ENCODE data around the gene ADAM15. TPM values are rescaled to one million over a fixed set of nuclear protein-coding genes. Genes with fewer than 3 reads are reported as not detected.

ADAM15 gene, protein sequence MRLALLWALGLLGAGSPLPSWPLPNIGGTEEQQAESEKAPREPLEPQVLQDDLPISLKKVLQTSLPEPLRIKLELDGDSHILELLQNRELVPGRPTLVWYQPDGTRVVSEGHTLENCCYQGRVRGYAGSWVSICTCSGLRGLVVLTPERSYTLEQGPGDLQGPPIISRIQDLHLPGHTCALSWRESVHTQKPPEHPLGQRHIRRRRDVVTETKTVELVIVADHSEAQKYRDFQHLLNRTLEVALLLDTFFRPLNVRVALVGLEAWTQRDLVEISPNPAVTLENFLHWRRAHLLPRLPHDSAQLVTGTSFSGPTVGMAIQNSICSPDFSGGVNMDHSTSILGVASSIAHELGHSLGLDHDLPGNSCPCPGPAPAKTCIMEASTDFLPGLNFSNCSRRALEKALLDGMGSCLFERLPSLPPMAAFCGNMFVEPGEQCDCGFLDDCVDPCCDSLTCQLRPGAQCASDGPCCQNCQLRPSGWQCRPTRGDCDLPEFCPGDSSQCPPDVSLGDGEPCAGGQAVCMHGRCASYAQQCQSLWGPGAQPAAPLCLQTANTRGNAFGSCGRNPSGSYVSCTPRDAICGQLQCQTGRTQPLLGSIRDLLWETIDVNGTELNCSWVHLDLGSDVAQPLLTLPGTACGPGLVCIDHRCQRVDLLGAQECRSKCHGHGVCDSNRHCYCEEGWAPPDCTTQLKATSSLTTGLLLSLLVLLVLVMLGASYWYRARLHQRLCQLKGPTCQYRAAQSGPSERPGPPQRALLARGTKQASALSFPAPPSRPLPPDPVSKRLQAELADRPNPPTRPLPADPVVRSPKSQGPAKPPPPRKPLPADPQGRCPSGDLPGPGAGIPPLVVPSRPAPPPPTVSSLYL
- total RNA-seq = 10 to 100 TPM; 53.8 to 55.8 TPM

DNA sequence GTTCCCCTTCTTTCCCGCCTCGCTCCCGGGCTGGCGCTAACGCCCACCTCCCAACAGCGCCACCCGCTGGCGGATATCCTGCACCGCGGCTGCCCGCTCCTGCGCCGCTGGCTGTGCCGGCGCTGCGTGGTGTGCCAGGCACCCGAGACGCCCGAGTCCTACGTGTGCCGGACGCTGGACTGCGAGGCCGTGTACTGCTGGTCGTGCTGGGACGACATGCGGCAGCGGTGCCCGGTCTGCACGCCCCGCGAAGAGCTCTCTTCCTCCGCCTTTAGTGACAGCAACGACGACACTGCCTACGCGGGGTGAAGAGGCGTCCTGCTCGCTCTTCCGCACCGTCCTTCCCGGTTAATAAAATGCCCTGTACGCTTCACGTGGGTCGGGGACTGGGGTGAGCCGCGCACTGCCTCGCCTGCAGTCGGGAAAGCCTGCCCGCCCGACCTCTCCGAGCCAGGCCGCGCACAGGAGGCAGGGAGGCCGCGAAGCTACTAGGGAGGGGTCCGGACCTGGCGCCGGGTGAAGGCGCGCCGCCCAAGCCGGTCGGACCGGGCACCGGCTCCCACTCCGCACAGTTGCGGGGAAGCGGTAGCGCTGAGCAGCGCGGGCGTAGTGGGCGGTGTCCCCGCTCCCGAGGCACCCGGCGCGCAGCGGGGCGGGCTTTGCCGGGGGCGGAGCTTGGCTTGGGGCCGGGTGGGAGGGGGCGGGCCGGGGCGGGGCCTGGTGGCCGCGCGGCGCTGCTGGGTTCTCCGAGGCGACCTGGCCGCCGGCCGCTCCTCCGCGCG lies at the start of gene ADAM15:
Gene ADAM15, plus strand, starts transcription at position 757 of the 782 bp plus-strand sequence. CDS start 71 bp downstream, outside the sequence.
- Mint-ChIP-seq H3K27ac (no peak within 1 kb of the TSS), H3K4me1 (ENCODE audit: low read depth) (peaks cover 24% of the 10 kb centered on the region), H3K4me3 (peak within 1 kb of the TSS; percentile 84), H3K27me3 (ENCODE audit: low read depth) (no peaks in the 10 kb centered on the region), H3K36me3 (ENCODE audit: low read depth) (peaks cover 4% of the 10 kb centered on the region), H3K9me3 (no peaks in the 10 kb centered on the region)
- CTCF ChIA-PET = interaction anchor here (0.6 to 11.4 kb wide), 24 partner anchors 10 to 382 kb away, joined by 3 to 197 read pairs (median 4); partner anchors contain the start of genes EFNA4, FLAD1, KRTCAP2 and LENEP
- peak; percentile 85 for DNase-seq
- intact Hi-C loops (cut with micrococcal nuclease) = loop anchor here (1.0 to 2.0 kb wide), 6 partner anchors 11 to 95 kb away; partner anchors contain the start of gene CKS1B

DNA sequence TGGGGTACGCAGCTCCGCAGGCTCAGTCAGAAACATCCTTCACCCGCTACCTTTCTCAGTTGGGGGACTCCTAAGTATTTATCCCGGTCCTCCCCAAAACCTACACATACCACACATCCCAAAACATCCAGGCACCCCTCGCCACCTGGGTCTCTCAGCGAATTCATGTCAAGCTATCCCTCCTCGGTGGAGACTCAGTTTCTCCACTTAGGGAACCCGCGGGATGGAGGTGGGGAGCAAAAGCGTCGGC lies 49.8 kb upstream of the ADAM15 start:
- CTCF ChIA-PET = interaction anchor here (0.7 to 1.2 kb wide), 5 partner anchors 11 to 192 kb away, joined by 3 to 5 read pairs (median 3); no protein-coding TSS in a partner anchor
- Mint-ChIP-seq H3K4me1 (ENCODE audit: low read depth) (peaks cover 45% of the 10 kb centered on the region), H3K36me3 (ENCODE audit: low read depth) (peaks cover 13% of the 10 kb centered on the region), H3K27me3 (ENCODE audit: low read depth) (no peaks in the 10 kb centered on the region), H3K27ac (peak overlapping the region; percentile 94), H3K4me3 (peak overlapping the region; percentile 91), H3K9me3 (no peaks in the 10 kb centered on the region)
- DNase-seq = no peak
- intact Hi-C loops (cut with micrococcal nuclease) = loop anchor here (1.0 to 10.0 kb wide), 10 partner anchors 9 to 1037 kb away; partner anchors contain the start of genes AQP10, ATP8B2, CREB3L4 and EFNA4

DNA sequence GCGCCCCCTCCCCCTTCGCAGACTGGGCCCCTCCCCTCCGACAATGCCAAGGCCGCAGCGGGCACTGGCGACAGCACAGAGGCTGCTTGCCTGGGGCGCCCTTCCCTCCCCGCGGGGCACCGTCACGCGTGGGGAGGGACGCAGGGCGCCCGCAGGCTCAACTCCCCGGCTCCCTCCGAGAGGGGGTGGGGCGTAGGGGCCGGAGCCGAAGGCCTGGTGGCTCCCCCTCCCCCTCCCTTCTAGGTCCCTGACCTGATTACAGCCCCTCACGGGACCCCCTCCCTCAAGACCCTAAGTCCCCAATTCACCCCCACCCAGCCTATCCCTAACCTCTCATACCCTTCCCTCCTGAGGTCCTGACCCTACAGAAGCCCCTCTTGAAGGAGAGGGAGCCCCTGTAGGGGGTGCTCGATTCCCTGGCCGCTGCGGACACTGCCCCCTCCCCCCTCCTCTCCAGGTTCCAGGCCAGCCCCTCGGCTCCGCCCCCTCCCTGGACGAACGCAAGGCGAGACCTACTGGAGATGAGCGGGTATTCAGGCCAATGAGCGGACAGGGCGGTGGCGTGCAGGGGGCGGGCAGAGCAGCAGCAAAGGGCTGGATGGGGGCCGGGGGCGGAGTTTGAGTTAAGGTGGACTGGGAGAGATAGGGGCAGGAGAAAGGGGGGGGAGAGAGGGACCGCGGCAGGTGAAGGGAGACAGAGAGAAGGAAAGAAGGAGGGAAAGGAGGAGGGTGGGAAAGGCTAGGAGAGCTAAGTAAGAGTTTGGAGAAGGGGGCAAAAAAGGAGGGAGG lies 49.2 kb upstream of the ADAM15 start:
- Mint-ChIP-seq H3K36me3 (ENCODE audit: low read depth) (peaks cover 13% of the 10 kb centered on the region), H3K9me3 (no peaks in the 10 kb centered on the region), H3K4me3 (peak overlapping the region; percentile 91), H3K27ac (peak overlapping the region; percentile 94), H3K4me1 (ENCODE audit: low read depth) (peaks cover 50% of the 10 kb centered on the region), H3K27me3 (ENCODE audit: low read depth) (no peaks in the 10 kb centered on the region)
- CTCF ChIA-PET = interaction anchor here (0.7 to 1.8 kb wide), 5 partner anchors 14 to 192 kb away, joined by 3 to 8 read pairs (median 3); no protein-coding TSS in a partner anchor
- DNase-seq = peak; percentile 100
- intact Hi-C loops (cut with micrococcal nuclease) = loop anchor here (1.0 to 10.0 kb wide), 12 partner anchors 8 to 1037 kb away; partner anchors contain the start of genes AQP10, ATP8B2, CKS1B and CREB3L4

DNA sequence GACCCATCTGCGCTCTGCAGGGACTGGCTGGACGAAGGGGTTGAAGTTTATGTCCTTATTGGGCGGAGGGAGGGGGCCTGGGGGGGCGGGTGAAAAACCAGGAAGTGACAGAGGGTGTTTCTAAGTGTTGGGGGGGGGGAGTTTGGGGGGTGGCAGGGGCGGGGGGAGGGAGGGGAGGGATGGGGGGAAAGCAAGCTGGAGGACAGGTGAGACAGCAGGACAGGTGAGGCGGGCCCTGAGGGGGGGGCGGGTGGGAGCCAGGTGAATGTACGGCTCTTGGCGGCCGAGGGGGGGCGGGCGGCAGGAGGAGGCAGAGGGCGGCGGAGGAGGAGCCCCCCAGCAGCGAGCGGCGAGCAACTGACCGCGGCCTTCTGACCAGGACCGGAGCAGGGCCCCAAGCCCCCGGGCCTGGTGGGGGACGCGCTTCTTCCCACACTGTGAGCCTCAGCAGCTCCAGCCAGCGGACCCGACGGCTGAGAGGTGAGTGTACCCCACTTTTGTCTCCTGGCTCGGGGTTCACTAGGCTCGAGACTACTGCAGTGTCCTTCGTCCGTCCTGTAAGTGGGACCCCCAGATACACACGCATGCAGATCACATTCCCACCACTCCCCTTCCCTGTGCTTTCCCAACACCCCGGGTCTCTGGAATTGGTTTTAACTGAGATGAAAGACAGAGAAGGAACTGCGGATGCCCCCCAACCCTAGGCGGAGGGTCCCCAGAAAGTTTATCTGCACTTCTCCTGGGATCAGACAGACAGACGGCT lies 48.5 kb upstream of the ADAM15 start, which contains the start of gene ZBTB7B:
Gene ZBTB7B, plus strand, starts transcription at position 339 of the 763 bp plus-strand sequence. CDS start 11,859 bp downstream, outside the sequence.
- Mint-ChIP-seq H3K9me3 (no peaks in the 10 kb centered on the region), H3K36me3 (ENCODE audit: low read depth) (peaks cover 13% of the 10 kb centered on the region), H3K4me1 (ENCODE audit: low read depth) (peaks cover 53% of the 10 kb centered on the region), H3K27me3 (ENCODE audit: low read depth) (no peaks in the 10 kb centered on the region), H3K27ac (peak within 1 kb of the TSS; percentile 100), H3K4me3 (peak within 1 kb of the TSS; percentile 91)
- CTCF ChIA-PET = interaction anchor here (0.8 to 1.8 kb wide), 4 partner anchors 10 to 48 kb away, joined by 3 to 8 read pairs (median 4); partner anchors contain the start of gene ADAM15
- intact Hi-C loops (cut with micrococcal nuclease) = loop anchor here (1.0 to 10.0 kb wide), 7 partner anchors 28 to 1038 kb away; partner anchors contain the start of genes AQP10, ATP8B2, CKS1B and CREB3L4
- no peak for DNase-seq

DNA sequence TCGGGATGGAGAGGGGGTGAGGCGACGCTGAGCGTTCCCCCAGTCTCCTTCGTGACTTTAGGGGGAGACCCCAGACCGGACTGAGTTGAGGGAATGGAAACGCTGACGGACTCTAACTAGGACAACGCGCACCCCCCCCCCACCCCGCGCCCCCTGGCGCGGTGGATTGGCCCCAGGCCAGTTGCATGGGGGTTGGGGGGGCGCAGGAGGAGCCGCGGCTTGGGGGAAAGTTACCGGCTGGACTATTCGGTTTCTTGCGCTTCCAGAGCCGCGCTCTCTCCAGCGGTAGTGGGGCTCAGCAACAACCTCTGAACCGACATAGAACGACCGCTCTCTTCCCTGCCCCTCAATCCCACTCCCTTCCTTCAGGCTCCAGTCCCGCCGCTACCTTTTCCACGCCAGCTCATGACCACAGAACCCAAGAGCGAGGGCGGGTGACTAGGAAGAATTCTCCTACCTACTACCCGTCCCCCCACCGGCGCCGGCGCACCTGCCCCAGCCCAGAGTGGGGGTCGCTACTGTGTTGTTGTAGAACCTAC lies 47.8 kb upstream of the ADAM15 start:
- peak; percentile 51 for DNase-seq
- Mint-ChIP-seq H3K4me1 (ENCODE audit: low read depth) (peaks cover 51% of the 10 kb centered on the region), H3K27ac (peak overlapping the region; percentile 100), H3K36me3 (ENCODE audit: low read depth) (peaks cover 13% of the 10 kb centered on the region), H3K9me3 (no peaks in the 10 kb centered on the region), H3K27me3 (ENCODE audit: low read depth) (no peaks in the 10 kb centered on the region), H3K4me3 (peak overlapping the region; percentile 88)
- CTCF ChIA-PET = interaction anchor here (0.8 to 1.8 kb wide), 5 partner anchors 10 to 48 kb away, joined by 3 to 8 read pairs (median 4); partner anchors contain the start of gene ADAM15
- intact Hi-C loops (cut with micrococcal nuclease) = loop anchor here (5.0 to 10.0 kb wide), 5 partner anchors 189 to 1038 kb away; partner anchors contain the start of genes AQP10, ATP8B2, CREB3L4 and IL6R

DNA sequence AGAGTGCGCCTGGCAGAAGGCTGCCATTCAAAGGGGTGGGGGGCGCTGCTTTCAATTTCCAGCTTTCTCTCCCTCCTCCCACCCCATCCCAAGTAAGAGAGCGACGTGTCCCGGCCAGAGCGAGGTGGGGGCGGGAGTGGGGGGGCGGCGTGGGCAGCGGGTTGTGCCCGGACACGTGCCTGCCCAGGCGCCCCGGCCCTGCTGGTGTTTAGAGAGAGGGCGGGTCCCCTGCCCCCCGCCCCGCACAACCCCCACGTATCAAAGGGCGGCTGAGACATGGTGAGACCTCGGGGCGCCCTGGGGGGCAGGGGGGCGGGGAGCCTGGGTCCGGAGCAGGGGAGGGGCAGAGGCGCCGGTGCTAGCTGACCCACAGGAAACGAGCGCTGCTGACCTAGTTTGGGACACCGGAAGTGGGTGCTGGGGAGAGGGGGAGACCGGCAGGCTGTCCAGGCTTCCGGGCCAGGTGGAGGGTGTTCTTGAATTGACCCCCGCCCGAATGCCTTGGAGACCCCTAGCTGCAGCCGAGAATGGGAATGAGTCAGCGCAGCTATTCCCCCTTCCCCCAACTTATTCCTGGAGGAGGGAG lies 47.3 kb upstream of the ADAM15 start:
- peaks cover 15% of the 10 kb centered on the region for H3K36me3 Mint-ChIP-seq (ENCODE audit: low read depth)
- peak overlapping the region; percentile 100 for H3K27ac Mint-ChIP-seq
- peaks cover 51% of the 10 kb centered on the region for H3K4me1 Mint-ChIP-seq (ENCODE audit: low read depth)
- H3K9me3 Mint-ChIP-seq = no peaks in the 10 kb centered on the region
- intact Hi-C loops (cut with micrococcal nuclease) = loop anchor here (1.0 to 10.0 kb wide), 6 partner anchors 188 to 1039 kb away; partner anchors contain the start of genes ADAR, AQP10, ATP8B2 and CREB3L4
- H3K27me3 Mint-ChIP-seq (ENCODE audit: low read depth) = no peaks in the 10 kb centered on the region
- CTCF ChIA-PET = interaction anchor here (0.8 to 1.8 kb wide), 4 partner anchors 9 to 20 kb away, joined by 3 to 8 read pairs (median 4); no protein-coding TSS in a partner anchor
- peak overlapping the region; percentile 88 for H3K4me3 Mint-ChIP-seq
- peak; percentile 55 for DNase-seq

DNA sequence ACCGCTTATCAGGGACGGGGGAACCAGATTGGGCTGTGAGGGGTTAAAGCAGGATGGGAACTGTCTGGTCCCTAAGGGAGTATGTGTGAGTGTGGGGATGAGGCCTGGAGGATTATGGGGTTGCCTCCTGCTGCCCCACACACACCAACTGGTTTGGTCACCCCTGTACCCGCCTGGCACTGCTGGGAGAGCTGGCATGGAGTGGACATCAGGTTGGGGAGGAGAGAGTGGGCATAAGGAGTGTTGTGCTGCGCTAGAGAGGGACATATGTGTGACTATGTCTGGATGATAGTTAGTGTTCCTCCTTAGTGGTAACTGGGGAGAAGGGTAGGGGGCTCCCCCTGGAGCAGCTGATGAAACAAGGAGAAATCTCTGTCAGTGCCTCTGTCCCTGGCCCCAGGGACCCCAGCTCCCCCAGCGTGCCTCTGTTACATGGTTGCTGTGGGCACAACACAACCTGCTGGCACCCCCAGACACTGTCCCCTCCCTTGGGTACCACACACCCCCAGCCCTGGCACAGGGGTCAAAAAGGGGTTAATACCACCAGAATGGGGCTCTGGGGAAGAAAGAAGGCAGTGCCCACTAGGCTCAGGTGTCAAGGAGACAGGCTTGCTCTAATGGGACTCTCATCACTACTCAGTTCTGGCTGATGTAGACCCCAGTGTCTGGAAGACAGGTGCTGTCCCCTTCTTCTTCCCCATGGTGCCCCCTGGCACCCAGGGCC lies 46.6 kb upstream of the ADAM15 start:
- peak; percentile 66 for DNase-seq
- H3K4me3 Mint-ChIP-seq = peak overlapping the region; percentile 88
- intact Hi-C loops (cut with micrococcal nuclease) = loop anchor here (1.0 to 10.0 kb wide), 6 partner anchors 188 to 1040 kb away; partner anchors contain the start of genes ADAR, AQP10, ATP8B2 and CREB3L4
- peaks cover 21% of the 10 kb centered on the region for H3K36me3 Mint-ChIP-seq (ENCODE audit: low read depth)
- peaks cover 46% of the 10 kb centered on the region for H3K4me1 Mint-ChIP-seq (ENCODE audit: low read depth)
- H3K27me3 Mint-ChIP-seq (ENCODE audit: low read depth) = no peaks in the 10 kb centered on the region
- CTCF ChIA-PET = interaction anchor here (0.6 to 1.7 kb wide), 3 partner anchors 11 to 31 kb away, joined by 3 to 4 read pairs (median 4); no protein-coding TSS in a partner anchor
- H3K9me3 Mint-ChIP-seq = no peaks in the 10 kb centered on the region
- H3K27ac Mint-ChIP-seq = peak overlapping the region; percentile 100

DNA sequence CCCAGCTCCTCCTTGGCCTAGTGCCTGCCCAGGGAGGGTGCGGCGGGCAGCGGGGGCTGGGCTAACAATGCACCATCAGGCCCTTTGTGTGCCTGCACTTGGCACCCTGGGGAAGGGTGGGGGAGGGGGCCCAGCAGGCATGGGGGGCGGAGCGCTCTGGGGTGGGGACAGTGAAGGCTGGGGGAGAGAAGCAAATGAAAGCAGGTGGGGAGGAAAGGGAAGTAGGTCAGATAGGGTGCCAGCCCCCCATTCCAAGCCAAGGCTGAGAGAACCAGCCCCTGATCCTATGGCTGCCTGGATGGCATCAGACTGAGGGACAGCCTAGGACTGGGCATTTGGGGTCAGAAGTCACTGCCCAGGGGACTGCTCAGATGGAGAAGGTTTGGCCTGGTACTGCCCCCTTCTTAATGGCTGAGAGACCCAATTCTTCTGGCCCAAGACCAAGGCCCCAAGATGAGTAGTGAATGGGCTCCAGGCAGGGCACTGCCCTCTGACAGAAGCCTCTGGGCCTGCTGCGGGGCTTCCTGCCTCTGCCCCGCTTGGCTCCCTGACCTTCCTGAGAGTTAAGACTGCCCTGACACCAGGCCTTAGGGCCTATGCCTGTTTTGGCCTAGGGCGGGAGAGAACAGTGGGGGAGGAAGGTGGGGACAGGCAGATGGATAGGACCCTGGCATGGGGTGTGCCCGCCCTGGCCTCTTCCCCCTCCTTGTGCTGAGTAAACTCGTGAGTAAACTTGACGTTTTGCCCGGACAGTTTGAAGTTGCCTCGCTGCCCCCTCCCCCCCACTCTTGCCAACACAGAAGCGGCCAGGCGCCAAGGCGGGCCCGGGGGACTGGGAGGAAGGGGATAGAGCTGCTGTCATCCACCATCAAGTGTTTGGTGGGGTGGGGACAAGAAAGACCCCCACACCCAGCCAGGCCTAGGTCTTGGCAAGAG lies 45.8 kb upstream of the ADAM15 start:
- CTCF ChIA-PET = interaction anchor here (0.6 to 1.9 kb wide), 2 partner anchors 11 to 32 kb away, joined by 3 to 17 read pairs; no protein-coding TSS in a partner anchor
- H3K27me3 Mint-ChIP-seq (ENCODE audit: low read depth) = no peaks in the 10 kb centered on the region
- H3K4me3 Mint-ChIP-seq = peak overlapping the region; percentile 88
- H3K36me3 Mint-ChIP-seq (ENCODE audit: low read depth) = peaks cover 29% of the 10 kb centered on the region
- intact Hi-C loops (cut with micrococcal nuclease) = loop anchor here (10.0 kb wide), 2 partner anchors 681 to 1041 kb away; partner anchors contain the start of genes AQP10, ATP8B2, CREB3L4 and SLC39A1
- DNase-seq = peak; percentile 39
- H3K27ac Mint-ChIP-seq = peak overlapping the region; percentile 100
- peaks cover 44% of the 10 kb centered on the region for H3K4me1 Mint-ChIP-seq (ENCODE audit: low read depth)
- no peaks in the 10 kb centered on the region for H3K9me3 Mint-ChIP-seq

Measured in activated naive CD4-positive, alpha-beta T cell treated with anti-CD3 and anti-CD28 coated beads for 36 hours (primary cell).